A673 (cell line): ENCODE data around the gene RASSF6.

Source experiments
- EZH2 ChIP-seq: fragments of 200-600 bp; sonication (generic); IDR thresholded peaks from 2 replicates; pipeline ENCODE4 v1.6.1; 2017; ENCODE audit warnings: borderline replicate concordance, low read depth, mild to moderate bottlenecking, mixed read lengths, antibody characterized with exemption, low read length; ENCODE audit not compliant: poor library complexity, severe bottlenecking
- TF ChIP-seq, protein P1 (sequence below): fragments of 300-800, 200-600 bp; sonication (generic); conservative IDR thresholded peaks from 2 replicates; pipeline ENCODE4 v1.5.1; 2017; ENCODE audit warnings: low read depth, mild to moderate bottlenecking, antibody characterized with exemption, low read length, moderate library complexity, mixed read lengths

DNA sequence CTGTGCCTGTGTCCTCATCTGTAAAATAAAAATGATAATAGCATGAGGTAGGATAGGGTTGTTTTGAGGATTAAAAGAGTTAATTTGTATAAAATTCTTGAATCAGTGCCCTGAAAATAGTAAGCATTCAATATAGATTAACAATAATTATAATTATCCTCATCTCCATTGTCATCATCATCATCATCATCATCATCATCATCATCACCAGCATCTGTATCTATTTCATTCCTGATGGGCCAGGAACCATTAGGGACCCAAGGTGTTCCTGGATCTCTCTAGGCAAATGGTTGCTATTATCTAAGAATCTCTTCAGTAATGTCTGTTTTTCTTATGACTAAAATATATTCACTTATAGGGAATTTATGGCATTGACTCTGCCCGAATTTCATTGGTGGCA is 31.6 kb downstream of the RASSF6 start:
- TF ChIP-seq, protein P1, sequence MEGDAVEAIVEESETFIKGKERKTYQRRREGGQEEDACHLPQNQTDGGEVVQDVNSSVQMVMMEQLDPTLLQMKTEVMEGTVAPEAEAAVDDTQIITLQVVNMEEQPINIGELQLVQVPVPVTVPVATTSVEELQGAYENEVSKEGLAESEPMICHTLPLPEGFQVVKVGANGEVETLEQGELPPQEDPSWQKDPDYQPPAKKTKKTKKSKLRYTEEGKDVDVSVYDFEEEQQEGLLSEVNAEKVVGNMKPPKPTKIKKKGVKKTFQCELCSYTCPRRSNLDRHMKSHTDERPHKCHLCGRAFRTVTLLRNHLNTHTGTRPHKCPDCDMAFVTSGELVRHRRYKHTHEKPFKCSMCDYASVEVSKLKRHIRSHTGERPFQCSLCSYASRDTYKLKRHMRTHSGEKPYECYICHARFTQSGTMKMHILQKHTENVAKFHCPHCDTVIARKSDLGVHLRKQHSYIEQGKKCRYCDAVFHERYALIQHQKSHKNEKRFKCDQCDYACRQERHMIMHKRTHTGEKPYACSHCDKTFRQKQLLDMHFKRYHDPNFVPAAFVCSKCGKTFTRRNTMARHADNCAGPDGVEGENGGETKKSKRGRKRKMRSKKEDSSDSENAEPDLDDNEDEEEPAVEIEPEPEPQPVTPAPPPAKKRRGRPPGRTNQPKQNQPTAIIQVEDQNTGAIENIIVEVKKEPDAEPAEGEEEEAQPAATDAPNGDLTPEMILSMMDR = no peak
- TF ChIP-seq EZH2 = no peak
